GM12878 (cell line): ENCODE data around the gene CACNA1D. TPM values are rescaled to one million over a fixed set of nuclear protein-coding genes. Genes with fewer than 3 reads are reported as not detected.

Experiments used
- ATAC-seq: fragments of 200-7000 bp; cut with Tn5 transposase; 3 replicates; pipeline ENCODE4 v1.9.1; 2020; ENCODE audit warnings: mild to moderate bottlenecking, moderate library complexity
- BruUV-seq: library from RNA; stranded (reverse); fragments of 400-500 nt; replicated peaks from 2 replicates; lab custom pipeline; 2021; lab: Mats Ljungman, UMichigan
- CTCF ChIA-PET: fragments of 300-600 bp; sonication (Branson Sonifier 250); formaldehyde crosslinking; extraction: SDS; loops from one replicate; lab custom pipeline; 2021; ENCODE audit warnings: inconsistent platforms; lab: Yijun Ruan, JAX
- POLR2A ChIA-PET: fragments of 350-600 bp; formaldehyde crosslinking; extraction: SDS; loops from one replicate; lab custom pipeline; 2021; ENCODE audit warnings: inconsistent platforms; lab: Charles Lee
- RAD21 ChIA-PET: fragments of 300-600 bp; sonication (Branson Sonifier 250); formaldehyde crosslinking; loops from one replicate; lab custom pipeline; 2023; ENCODE audit warnings: antibody characterized with exemption; ENCODE audit not compliant: unreplicated experiment; lab: Charles Lee
- SMC1A ChIA-PET: fragments of 300-600 bp; sonication (Branson Sonifier 250); formaldehyde crosslinking; loops from one replicate; lab custom pipeline; 2023; ENCODE audit not compliant: unreplicated experiment, uncharacterized antibody; lab: Charles Lee
- DNase-seq: peaks from one replicate; pipeline ENCODE4 v3.0.0-alpha.2; 2011; ENCODE audit warnings: low read depth, low spot score
- FAIRE-seq: peaks from 3 replicates; lab custom pipeline; 2011; peaks lifted over from hg19 to GRCh38; lab: Jason Lieb, UNC
- H2AFZ ChIP-seq: 2 replicates; pipeline ENCODE4 v1.6.0; 2011; ENCODE audit warnings: low read depth, low read length, control low read depth; ENCODE audit not compliant: control insufficient read depth
- H3K27ac ChIP-seq: 2 replicates; pipeline ENCODE4 v1.5.1; 2011; ENCODE audit warnings: control low read depth; ENCODE audit not compliant: control insufficient read depth, insufficient read depth
- H3K27me3 ChIP-seq, 2 experiments: replicated peaks in 1 of 2; 2 replicates each; pipeline versions ENCODE4 v1.6.0 to v1.6.1; 2011; ENCODE audit warnings: low read length in 1 of 2; ENCODE audit not compliant: control insufficient read depth in 2 of 2, insufficient read depth in 2 of 2
- H3K36me3 ChIP-seq, 2 experiments: 2 replicates each; pipeline ENCODE4 v1.5.1; 2011; ENCODE audit warnings: low read length in 1 of 2; ENCODE audit not compliant: control insufficient read depth in 2 of 2, insufficient read depth in 2 of 2
- H3K4me1 ChIP-seq: 2 replicates; pipeline ENCODE4 v1.6.1; 2011; ENCODE audit warnings: mild to moderate bottlenecking, low read length, moderate library complexity, mixed read lengths; ENCODE audit not compliant: control insufficient read depth, insufficient read depth
- H3K4me2 ChIP-seq: 2 replicates; pipeline ENCODE4 v1.6.0; 2011; ENCODE audit warnings: control low read depth; ENCODE audit not compliant: control insufficient read depth, insufficient read depth
- H3K4me3 ChIP-seq: fragments of 200-600 bp; sonication (generic); 2 replicates; pipeline ENCODE4 v1.5.1; 2016
- H3K79me2 ChIP-seq: 2 replicates; pipeline ENCODE4 v1.6.0; 2011; ENCODE audit warnings: low read length; ENCODE audit not compliant: control insufficient read depth, insufficient read depth
- H3K9ac ChIP-seq: 2 replicates; pipeline ENCODE4 v1.8.0; 2011; ENCODE audit warnings: low read length, control low read depth, mixed read lengths; ENCODE audit not compliant: control insufficient read depth, insufficient read depth
- H3K9me3 ChIP-seq: replicated peaks from 3 replicates; pipeline ENCODE4 v1.5.1; 2011; ENCODE audit warnings: mild to moderate bottlenecking, low read length; ENCODE audit not compliant: control insufficient read depth, insufficient read depth
- H4K20me1 ChIP-seq: 2 replicates; pipeline ENCODE4 v1.6.0; 2011; ENCODE audit not compliant: control insufficient read depth, insufficient read depth
- DPF2 ChIP-seq: fragments of 450-650 bp; IDR thresholded peaks from 2 replicates; pipeline ENCODE4 v1.6.1; 2017; ENCODE audit warnings: mild to moderate bottlenecking
- IRF3 ChIP-seq: fragments of 450-650 bp; IDR thresholded peaks from 2 replicates; pipeline ENCODE4 v1.6.1; 2014; ENCODE audit warnings: mild to moderate bottlenecking
- JUNB ChIP-seq: IDR thresholded peaks from 2 replicates; pipeline ENCODE4 v1.6.1; 2016; ENCODE audit warnings: antibody characterized with exemption, mild to moderate bottlenecking
- KDM1A ChIP-seq: fragments of 200-600 bp; sonication (generic); IDR thresholded peaks from 2 replicates; pipeline ENCODE4 v1.6.1; 2016; ENCODE audit warnings: borderline replicate concordance
- MTA2 ChIP-seq: fragments of 450-650 bp; IDR thresholded peaks from 2 replicates; pipeline ENCODE4 v1.6.1; 2016; ENCODE audit warnings: low read depth, mild to moderate bottlenecking, moderate library complexity
- NFXL1 ChIP-seq: fragments of 450-650 bp; IDR thresholded peaks from 2 replicates; pipeline ENCODE4 v1.6.1; 2017; ENCODE audit warnings: antibody characterized with exemption, mild to moderate bottlenecking, borderline replicate concordance
- NR2F1 ChIP-seq: fragments of 450-650 bp; conservative IDR thresholded peaks from 2 replicates; pipeline ENCODE4 v1.6.1; 2017; ENCODE audit warnings: mild to moderate bottlenecking
- RAD21 ChIP-seq: IDR thresholded peaks from 2 replicates; pipeline ENCODE4 v1.6.1; 2011; ENCODE audit warnings: mild to moderate bottlenecking, low read depth, low read length, moderate library complexity; ENCODE audit not compliant: insufficient read depth
- SIN3A ChIP-seq: IDR thresholded peaks from 2 replicates; pipeline ENCODE4 v1.6.1; 2012; ENCODE audit warnings: low read depth, low read length, improper control_type of control experiment
- SMC3 ChIP-seq: IDR thresholded peaks from 2 replicates; pipeline ENCODE4 v1.6.1; 2011; ENCODE audit warnings: low read length, improper control_type of control experiment, borderline replicate concordance
- WGBS: methylation state at CpG from one replicate; pipeline ENCODE4 v1.1.6; 2016; ENCODE audit warnings: low lambda C conversion rate; ENCODE audit not compliant: insufficient replicate concordance, insufficient coverage; ENCODE audit errors: missing lambda C conversion rate; 5-methylcytosine and 5-hydroxymethylcytosine counted together
- in situ Hi-C: fragments of 300-500 bp; cut with MboI; formaldehyde crosslinking; loops from 9 replicates; pipeline ENCODE4 v1.14.3; 2018; ENCODE audit warnings: mixed read lengths
- intact Hi-C: fragments of 100-400 bp; cut with micrococcal nuclease; formaldehyde crosslinking; loops from one replicate; pipeline ENCODE4 v1.14.2; 2022; ENCODE audit not compliant: unreplicated experiment
- polyA plus RNA-seq, 11 experiments: library from polyadenylated mRNA; depleted of rRNA in 4 of 11; unstranded in 6 of 11; stranded (reverse) in 5 of 11; fragments of >200 nt; fragmentation: Nextera tagmentation in 4 of 11; fragmentation: Illumina TruSeq in 1 of 11; extraction: Ambion mirVana in 4 of 11; extraction: Trizol in 1 of 11; gene quantifications; 1 replicate in 1 of 11; 2 replicates in 10 of 11; pipeline versions ENCODE4 v1.2.1 to v1.2.3, GENCODE V29; 2011 to 2016; ENCODE audit warnings: inconsistent platforms in 2 of 11, missing spikeins in 2 of 11, low read depth in 1 of 11
- total RNA-seq, 4 experiments: library from RNA; depleted of rRNA in 3 of 4; stranded (reverse); fragments of >200 nt in 3 of 4; fragmentation: Illumina TruSeq in 1 of 4; extraction: Trizol in 1 of 4; gene quantifications; 2 replicates each; pipeline versions ENCODE4 v1.2.1 to v1.2.3, GENCODE V29; 2013 to 2021
- TF ChIP-seq, protein P1 (sequence below): IDR thresholded peaks from 2 replicates; pipeline ENCODE4 v1.6.1; 2012; ENCODE audit warnings: low read depth, low read length, improper control_type of control experiment
- TF ChIP-seq, protein P2 (sequence below): fragments of 150-350 bp; IDR thresholded peaks from 2 replicates; pipeline ENCODE4 v1.6.1; 2016; ENCODE audit warnings: low read depth, low read length
- TF ChIP-seq, protein P3 (sequence below): fragments of 150-350 bp; IDR thresholded peaks from 2 replicates; pipeline ENCODE4 v1.6.1; 2014; ENCODE audit warnings: mild to moderate bottlenecking, low read depth, low read length
- TF ChIP-seq, protein P4 (sequence below): fragments of 450-650 bp; formaldehyde crosslinking; IDR thresholded peaks from 2 replicates; pipeline ENCODE4 v1.5.0; 2022; ENCODE audit warnings: mild to moderate bottlenecking, missing genetic modification characterization

Gene CACNA1D
- total and polyA plus RNA-seq, 10 of the 15 experiments (the other 5 are each of a cell fraction or from before 2014, with no cell fraction given): 0.21 to 24.4 (median 1.6) TPM

GRCh38 chr3:53599771-53600170 lies 105.4 kb downstream of the CACNA1D start:
- RAD21 ChIA-PET: interaction anchor here (0.9 to 1.2 kb wide), 2 partner anchors 45 to 87 kb away, joined by 3 to 4 read pairs; no protein-coding TSS in a partner anchor
- Histone ChIP-seq H3K4me3 (no peak overlapping the region), H3K4me2 (no peak overlapping the region), H3K9me3 (no peaks in the 10 kb centered on the region), H3K4me1 (no peaks in the 10 kb centered on the region), H3K9ac (no peak overlapping the region), H2AFZ (no peak overlapping the region), H3K27ac (no peak overlapping the region), H3K27me3 (no peaks in the 10 kb centered on the region), H4K20me1 (no peaks in the 10 kb centered on the region; the same call in 1 of the 2 replicates), H3K79me2 (no peaks in the 10 kb centered on the region), H3K36me3 (no peaks in the 10 kb centered on the region)
- no peak for FAIRE-seq
- no peak for ATAC-seq
- 0% methylated on average over 2 of the region's 2 CpGs for WGBS
- intact Hi-C loops (loop anchor here (10.0 kb wide), 1 partner anchor 105 kb away; no protein-coding TSS in a partner anchor), in situ Hi-C loops (no loop called here)
- CTCF ChIA-PET: interaction anchor here (0.8 to 1.1 kb wide), 2 partner anchors 12 to 111 kb away, joined by 3 to 4 read pairs; no protein-coding TSS in a partner anchor
- no peak for DNase-seq
- BruUV-seq: no TSS peak
- POLR2A ChIA-PET: interaction anchor here (1.7 kb wide), 1 partner anchor 11 kb away, joined by 3 read pairs; no protein-coding TSS in a partner anchor
- SMC1A ChIA-PET: interaction anchor here (0.6 to 1.2 kb wide), 2 partner anchors 64 to 78 kb away, joined by 3 read pairs; no protein-coding TSS in a partner anchor
- TF ChIP-seq, protein P1, sequence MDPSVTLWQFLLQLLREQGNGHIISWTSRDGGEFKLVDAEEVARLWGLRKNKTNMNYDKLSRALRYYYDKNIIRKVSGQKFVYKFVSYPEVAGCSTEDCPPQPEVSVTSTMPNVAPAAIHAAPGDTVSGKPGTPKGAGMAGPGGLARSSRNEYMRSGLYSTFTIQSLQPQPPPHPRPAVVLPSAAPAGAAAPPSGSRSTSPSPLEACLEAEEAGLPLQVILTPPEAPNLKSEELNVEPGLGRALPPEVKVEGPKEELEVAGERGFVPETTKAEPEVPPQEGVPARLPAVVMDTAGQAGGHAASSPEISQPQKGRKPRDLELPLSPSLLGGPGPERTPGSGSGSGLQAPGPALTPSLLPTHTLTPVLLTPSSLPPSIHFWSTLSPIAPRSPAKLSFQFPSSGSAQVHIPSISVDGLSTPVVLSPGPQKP: no peak
- TF ChIP-seq IRF3: no peak
- TF ChIP-seq MTA2: no peak
- TF ChIP-seq SIN3A: no peak
- TF ChIP-seq NR2F1: no peak
- TF ChIP-seq NFXL1: no peak
- TF ChIP-seq, protein P2, sequence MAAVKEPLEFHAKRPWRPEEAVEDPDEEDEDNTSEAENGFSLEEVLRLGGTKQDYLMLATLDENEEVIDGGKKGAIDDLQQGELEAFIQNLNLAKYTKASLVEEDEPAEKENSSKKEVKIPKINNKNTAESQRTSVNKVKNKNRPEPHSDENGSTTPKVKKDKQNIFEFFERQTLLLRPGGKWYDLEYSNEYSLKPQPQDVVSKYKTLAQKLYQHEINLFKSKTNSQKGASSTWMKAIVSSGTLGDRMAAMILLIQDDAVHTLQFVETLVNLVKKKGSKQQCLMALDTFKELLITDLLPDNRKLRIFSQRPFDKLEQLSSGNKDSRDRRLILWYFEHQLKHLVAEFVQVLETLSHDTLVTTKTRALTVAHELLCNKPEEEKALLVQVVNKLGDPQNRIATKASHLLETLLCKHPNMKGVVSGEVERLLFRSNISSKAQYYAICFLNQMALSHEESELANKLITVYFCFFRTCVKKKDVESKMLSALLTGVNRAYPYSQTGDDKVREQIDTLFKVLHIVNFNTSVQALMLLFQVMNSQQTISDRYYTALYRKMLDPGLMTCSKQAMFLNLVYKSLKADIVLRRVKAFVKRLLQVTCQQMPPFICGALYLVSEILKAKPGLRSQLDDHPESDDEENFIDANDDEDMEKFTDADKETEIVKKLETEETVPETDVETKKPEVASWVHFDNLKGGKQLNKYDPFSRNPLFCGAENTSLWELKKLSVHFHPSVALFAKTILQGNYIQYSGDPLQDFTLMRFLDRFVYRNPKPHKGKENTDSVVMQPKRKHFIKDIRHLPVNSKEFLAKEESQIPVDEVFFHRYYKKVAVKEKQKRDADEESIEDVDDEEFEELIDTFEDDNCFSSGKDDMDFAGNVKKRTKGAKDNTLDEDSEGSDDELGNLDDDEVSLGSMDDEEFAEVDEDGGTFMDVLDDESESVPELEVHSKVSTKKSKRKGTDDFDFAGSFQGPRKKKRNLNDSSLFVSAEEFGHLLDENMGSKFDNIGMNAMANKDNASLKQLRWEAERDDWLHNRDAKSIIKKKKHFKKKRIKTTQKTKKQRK: no peak
- TF ChIP-seq, protein P3, sequence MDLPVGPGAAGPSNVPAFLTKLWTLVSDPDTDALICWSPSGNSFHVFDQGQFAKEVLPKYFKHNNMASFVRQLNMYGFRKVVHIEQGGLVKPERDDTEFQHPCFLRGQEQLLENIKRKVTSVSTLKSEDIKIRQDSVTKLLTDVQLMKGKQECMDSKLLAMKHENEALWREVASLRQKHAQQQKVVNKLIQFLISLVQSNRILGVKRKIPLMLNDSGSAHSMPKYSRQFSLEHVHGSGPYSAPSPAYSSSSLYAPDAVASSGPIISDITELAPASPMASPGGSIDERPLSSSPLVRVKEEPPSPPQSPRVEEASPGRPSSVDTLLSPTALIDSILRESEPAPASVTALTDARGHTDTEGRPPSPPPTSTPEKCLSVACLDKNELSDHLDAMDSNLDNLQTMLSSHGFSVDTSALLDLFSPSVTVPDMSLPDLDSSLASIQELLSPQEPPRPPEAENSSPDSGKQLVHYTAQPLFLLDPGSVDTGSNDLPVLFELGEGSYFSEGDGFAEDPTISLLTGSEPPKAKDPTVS: no peak
- TF ChIP-seq, protein P4, sequence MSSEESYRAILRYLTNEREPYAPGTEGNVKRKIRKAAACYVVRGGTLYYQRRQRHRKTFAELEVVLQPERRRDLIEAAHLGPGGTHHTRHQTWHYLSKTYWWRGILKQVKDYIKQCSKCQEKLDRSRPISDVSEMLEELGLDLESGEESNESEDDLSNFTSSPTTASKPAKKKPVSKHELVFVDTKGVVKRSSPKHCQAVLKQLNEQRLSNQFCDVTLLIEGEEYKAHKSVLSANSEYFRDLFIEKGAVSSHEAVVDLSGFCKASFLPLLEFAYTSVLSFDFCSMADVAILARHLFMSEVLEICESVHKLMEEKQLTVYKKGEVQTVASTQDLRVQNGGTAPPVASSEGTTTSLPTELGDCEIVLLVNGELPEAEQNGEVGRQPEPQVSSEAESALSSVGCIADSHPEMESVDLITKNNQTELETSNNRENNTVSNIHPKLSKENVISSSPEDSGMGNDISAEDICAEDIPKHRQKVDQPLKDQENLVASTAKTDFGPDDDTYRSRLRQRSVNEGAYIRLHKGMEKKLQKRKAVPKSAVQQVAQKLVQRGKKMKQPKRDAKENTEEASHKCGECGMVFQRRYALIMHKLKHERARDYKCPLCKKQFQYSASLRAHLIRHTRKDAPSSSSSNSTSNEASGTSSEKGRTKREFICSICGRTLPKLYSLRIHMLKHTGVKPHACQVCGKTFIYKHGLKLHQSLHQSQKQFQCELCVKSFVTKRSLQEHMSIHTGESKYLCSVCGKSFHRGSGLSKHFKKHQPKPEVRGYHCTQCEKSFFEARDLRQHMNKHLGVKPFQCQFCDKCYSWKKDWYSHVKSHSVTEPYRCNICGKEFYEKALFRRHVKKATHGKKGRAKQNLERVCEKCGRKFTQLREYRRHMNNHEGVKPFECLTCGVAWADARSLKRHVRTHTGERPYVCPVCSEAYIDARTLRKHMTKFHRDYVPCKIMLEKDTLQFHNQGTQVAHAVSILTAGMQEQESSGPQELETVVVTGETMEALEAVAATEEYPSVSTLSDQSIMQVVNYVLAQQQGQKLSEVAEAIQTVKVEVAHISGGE (CRISPR knock-in tag): no peak
- no peak for TF ChIP-seq RAD21
- TF ChIP-seq JUNB: no peak
- no peak for TF ChIP-seq DPF2
- no peak for TF ChIP-seq SMC3
- TF ChIP-seq KDM1A: no peak
